Stomach (tissue), 4 donors: ENCODE measurements around the gene CBLB.

ENCODE experiments used
- EP300 ChIP-seq: sonication (generic); formaldehyde crosslinking; IDR thresholded peaks from one replicate; pipeline ENCODE4 v1.6.1; 2017; ENCODE audit warnings: antibody characterized with exemption
- POLR2A ChIP-seq, 4 donors: fragments of 450-650 bp; IDR thresholded peaks; one replicate each; pipeline ENCODE4 v1.6.1; 2016; ENCODE audit warnings: antibody characterized with exemption in 4 of 4, control low read depth in 2 of 4, mild to moderate bottlenecking in 1 of 4, moderate library complexity in 1 of 4
- POLR2AphosphoS5 ChIP-seq, 3 donors: sonication (generic); formaldehyde crosslinking; IDR thresholded peaks; one replicate each; pipeline ENCODE4 v1.6.1; 2016; ENCODE audit warnings: antibody characterized with exemption in 3 of 3
- TF ChIP-seq, protein P1 (sequence below), 7 experiments: fragments of 450-650 bp in 4 of 7; fragments of 200-600 bp in 3 of 7; sonication (generic) in 3 of 7; IDR thresholded peaks; one replicate each; pipeline ENCODE4 v1.5.1; 2016 to 2019; ENCODE audit warnings: antibody characterized with exemption in 7 of 7, control low read depth in 2 of 7, mild to moderate bottlenecking in 1 of 7

GRCh38 chr3:105662306-105662705 is 206.5 kb downstream of the CBLB start:
- TF ChIP-seq, protein P1, sequence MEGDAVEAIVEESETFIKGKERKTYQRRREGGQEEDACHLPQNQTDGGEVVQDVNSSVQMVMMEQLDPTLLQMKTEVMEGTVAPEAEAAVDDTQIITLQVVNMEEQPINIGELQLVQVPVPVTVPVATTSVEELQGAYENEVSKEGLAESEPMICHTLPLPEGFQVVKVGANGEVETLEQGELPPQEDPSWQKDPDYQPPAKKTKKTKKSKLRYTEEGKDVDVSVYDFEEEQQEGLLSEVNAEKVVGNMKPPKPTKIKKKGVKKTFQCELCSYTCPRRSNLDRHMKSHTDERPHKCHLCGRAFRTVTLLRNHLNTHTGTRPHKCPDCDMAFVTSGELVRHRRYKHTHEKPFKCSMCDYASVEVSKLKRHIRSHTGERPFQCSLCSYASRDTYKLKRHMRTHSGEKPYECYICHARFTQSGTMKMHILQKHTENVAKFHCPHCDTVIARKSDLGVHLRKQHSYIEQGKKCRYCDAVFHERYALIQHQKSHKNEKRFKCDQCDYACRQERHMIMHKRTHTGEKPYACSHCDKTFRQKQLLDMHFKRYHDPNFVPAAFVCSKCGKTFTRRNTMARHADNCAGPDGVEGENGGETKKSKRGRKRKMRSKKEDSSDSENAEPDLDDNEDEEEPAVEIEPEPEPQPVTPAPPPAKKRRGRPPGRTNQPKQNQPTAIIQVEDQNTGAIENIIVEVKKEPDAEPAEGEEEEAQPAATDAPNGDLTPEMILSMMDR (IDR thresholded peaks at IDR 0.05), result no peak
- TF ChIP-seq POLR2A (IDR thresholded peaks at IDR 0.05) (no peak), POLR2AphosphoS5 (IDR thresholded peaks at IDR 0.05) (no peak), EP300 (no peak)
